Measurements from ENCODE around the gene CCDC81. TPM values are rescaled to one million over a fixed set of nuclear protein-coding genes. Genes with fewer than 3 reads are reported as not detected.

The CCDC81 gene
- total RNA-seq, 1 experiment from 2014 or later: 1.2 TPM

DNA sequence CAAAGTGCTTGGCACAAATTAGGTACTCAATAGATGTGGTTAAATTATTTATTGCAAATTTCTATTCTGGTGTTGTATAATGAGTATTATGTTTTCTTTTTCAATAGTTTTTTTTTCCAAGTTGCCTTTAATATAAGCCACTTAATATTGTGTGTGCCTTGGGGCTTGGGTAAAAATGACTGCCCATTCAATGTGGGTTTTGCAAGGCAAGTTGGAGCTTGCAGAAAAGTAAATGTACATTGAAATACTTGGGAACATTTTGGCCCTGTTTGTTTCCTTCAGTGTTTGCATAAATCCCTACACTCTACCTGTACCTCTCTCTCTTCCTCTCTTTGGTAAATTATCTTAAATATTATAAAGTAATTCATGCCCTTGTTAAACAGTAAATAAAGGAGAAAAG lies 2.1 kb upstream of the CCDC81 start:
- Histone ChIP-seq H3K27me3 (no peaks in the 10 kb centered on the region), H3K36me3 (no peaks in the 10 kb centered on the region), H3K27ac (no peak overlapping the region), H3K4me1 (no peaks in the 10 kb centered on the region), H3K9me3 (replicated peaks) (no peaks in the 10 kb centered on the region), H3K4me3 (no peak overlapping the region)
- DNase-seq: no peak

DNA sequence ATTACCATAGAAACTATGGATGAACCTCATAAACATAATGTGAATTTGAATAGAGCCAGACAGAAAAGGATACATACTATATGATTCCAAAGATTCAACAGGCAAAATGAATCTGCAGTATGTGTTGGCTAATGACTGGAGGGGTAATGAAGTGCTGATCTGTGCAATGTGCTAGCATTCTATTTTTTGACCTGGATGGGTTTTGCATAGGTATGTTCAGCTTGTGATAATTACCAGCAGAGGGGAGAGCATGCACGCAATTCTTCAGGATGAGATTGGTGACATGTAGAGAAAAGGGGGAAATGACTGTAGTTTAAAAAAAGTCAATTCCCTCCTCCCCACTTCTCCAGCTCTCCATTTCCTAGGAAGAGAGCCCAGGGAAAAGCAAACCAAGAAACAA lies 618 bp upstream of the CCDC81 start:
- no peaks in the 10 kb centered on the region for H3K9me3 ChIP-seq (replicated peaks)
- H3K27me3 ChIP-seq: no peaks in the 10 kb centered on the region
- no peak for DNase-seq
- no peaks in the 10 kb centered on the region for H3K4me1 ChIP-seq
- H3K4me3 ChIP-seq: no peak overlapping the region
- H3K36me3 ChIP-seq: no peaks in the 10 kb centered on the region
- H3K27ac ChIP-seq: no peak overlapping the region

DNA sequence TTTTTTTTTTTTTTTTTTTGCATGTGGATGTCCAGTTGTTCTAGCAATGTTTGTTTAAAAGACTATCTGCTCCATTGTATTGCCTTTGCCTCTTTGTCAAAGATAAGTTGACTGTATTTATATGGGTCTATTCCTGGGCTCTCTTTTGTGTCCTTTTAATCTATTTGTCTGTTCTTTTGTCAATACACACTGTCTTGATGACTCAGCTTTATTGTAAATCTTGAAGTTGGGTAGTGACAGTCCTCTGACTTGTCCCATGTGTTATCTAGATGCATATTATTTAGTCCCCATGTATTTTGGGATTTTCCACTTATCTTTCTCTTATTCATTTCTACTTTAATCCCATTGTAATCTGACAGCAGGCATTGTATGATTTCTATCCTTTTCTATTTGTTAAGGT lies 3.3 kb downstream of the CCDC81 start:
- no peak for DNase-seq
- no peaks in the 10 kb centered on the region for H3K27me3 ChIP-seq

GRCh38 chr11:86380295-86381059 lies 5.8 kb downstream of the CCDC81 start:
- Histone ChIP-seq H3K4me3 (no peak overlapping the region), H3K27me3 (no peaks in the 10 kb centered on the region), H3K36me3 (no peaks in the 10 kb centered on the region), H3K4me1 (no peaks in the 10 kb centered on the region; the same call in 1 of the 2 replicates), H3K9me3 (replicated peaks) (0 out of 2 replicates have a peak, but pooled peaks cover 6% of the 10 kb centered on the region), H3K27ac (no peak overlapping the region)
- no peak for DNase-seq

More for the DNA sequence above, 3.3 kb downstream of the CCDC81 start:
- H3K9me3 ChIP-seq (replicated peaks): 0 out of 2 replicates have a peak, but pooled peaks cover 6% of the 10 kb centered on the region
- H3K4me3 ChIP-seq: no peak overlapping the region
- no peaks in the 10 kb centered on the region for H3K4me1 ChIP-seq
- no peak overlapping the region for H3K27ac ChIP-seq
- no peaks in the 10 kb centered on the region for H3K36me3 ChIP-seq

DNA sequence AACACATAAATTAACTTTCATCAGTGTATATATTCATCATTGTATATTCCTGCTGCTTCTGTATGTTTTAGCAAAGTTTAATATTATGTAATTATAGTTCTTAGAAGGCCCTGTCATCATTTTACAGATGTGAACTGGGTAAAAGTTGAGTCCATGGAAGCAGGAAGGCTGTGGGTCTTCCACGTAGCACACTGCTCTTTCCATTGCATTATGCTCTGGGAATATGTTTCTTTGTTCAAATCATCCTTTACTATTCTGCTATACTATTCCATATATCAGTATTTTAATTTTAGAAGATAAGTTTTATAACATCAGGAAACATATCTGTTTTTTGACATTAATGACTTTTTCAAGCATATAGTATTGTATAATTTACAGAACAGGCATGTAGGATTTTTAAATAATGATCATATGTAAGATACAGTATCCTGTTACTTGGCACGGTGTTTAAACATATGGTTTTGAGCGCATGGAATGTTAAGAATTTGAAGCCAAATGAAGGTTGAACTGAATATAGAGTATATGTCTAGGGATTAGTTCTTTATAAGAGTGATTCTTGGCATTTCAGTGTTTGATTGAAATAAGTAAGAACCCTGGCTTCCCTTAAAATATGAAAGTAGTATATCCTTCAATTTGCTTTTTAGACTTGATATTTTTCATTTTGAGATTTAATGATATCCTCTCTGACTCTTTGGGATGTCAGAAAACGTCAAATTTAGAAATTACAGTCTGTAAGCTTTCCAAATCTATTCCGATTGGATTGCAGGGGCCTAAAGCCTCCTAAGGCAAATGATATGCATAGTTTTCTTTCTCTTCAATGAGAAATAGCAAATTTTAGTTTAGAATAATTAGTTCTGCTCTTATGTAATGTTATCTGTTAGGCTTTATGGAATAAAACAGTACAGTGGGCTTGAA lies 8.6 kb downstream of the CCDC81 start:
- H3K27ac ChIP-seq: no peak overlapping the region
- DNase-seq: peak in 1 of 2 experiments; percentile 14
- H3K27me3 ChIP-seq: no peaks in the 10 kb centered on the region
- no peaks in the 10 kb centered on the region; the same call in 1 of the 2 replicates for H3K4me1 ChIP-seq
- 0 out of 2 replicates have a peak, but pooled peaks cover 6% of the 10 kb centered on the region for H3K9me3 ChIP-seq (replicated peaks)
- H3K36me3 ChIP-seq: no peaks in the 10 kb centered on the region
- no peak overlapping the region for H3K4me3 ChIP-seq

GRCh38 chr11:86386283-86386682 lies 11.6 kb downstream of the CCDC81 start:
- H3K27me3 ChIP-seq: no peaks in the 10 kb centered on the region
- H3K4me3 ChIP-seq: no peak overlapping the region
- 0 out of 2 replicates have a peak, but pooled peaks cover 6% of the 10 kb centered on the region for H3K9me3 ChIP-seq (replicated peaks)
- H3K36me3 ChIP-seq: no peaks in the 10 kb centered on the region
- DNase-seq: no peak
- H3K4me1 ChIP-seq: no peaks in the 10 kb centered on the region; the same call in 1 of the 2 replicates
- no peak overlapping the region for H3K27ac ChIP-seq

DNA sequence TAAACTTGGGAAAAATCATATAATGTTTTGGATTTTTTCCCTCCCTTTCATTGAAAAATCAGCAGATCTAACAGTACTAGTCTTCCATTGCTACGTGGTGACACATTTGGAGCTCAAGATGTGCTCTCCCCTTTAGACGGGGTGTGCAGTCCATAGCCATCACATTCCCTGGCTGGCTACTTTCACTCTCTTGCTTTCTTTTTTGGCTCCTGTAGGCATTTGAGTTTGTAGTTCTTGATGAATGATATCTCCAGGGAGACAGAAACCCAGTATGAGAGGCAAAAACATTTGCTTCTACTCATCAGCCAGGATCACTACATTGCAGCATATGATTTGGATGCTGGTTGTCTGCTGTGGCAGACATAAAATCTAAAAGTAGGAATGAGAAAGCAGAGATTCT lies 12.1 kb downstream of the CCDC81 start:
- H3K27ac ChIP-seq: no peak overlapping the region
- H3K36me3 ChIP-seq: no peaks in the 10 kb centered on the region
- no peak overlapping the region for H3K4me3 ChIP-seq
- H3K9me3 ChIP-seq (replicated peaks): 0 out of 2 replicates have a peak, but pooled peaks cover 4% of the 10 kb centered on the region
- DNase-seq: no peak
- H3K4me1 ChIP-seq: no peaks in the 10 kb centered on the region; the same call in 1 of the 2 replicates
- no peaks in the 10 kb centered on the region for H3K27me3 ChIP-seq

DNA sequence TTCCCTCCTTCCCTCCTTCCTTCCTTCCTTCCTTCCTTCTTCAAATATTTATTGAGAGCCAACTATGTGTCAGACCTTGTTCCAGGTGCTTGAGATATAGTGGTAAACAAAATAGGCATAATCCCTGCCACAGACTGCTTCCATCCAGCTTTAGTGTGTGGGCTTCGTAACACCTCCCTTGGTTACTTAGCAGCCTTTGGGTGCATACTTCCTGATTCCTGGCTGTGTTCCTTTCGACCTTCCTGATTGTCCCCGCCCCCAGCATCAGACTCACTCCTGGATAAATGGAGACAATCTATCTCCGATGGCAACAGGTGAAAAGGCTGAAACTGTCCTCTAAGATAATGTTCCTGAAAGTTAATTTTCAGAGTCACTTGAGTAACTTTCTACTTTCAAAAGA lies 13.5 kb downstream of the CCDC81 start:
- H3K27me3 ChIP-seq: no peaks in the 10 kb centered on the region
- H3K27ac ChIP-seq: no peak overlapping the region
- H3K4me3 ChIP-seq: no peak overlapping the region
- H3K4me1 ChIP-seq: no peaks in the 10 kb centered on the region; the same call in 1 of the 2 replicates
- no peaks in the 10 kb centered on the region for H3K9me3 ChIP-seq (replicated peaks)
- no peaks in the 10 kb centered on the region for H3K36me3 ChIP-seq
- no peak for DNase-seq

GRCh38 chr11:86390487-86390886 lies 15.8 kb downstream of the CCDC81 start:
- Histone ChIP-seq H3K36me3 (no peaks in the 10 kb centered on the region), H3K27me3 (no peaks in the 10 kb centered on the region), H3K4me1 (no peaks in the 10 kb centered on the region), H3K4me3 (no peak overlapping the region), H3K27ac (no peak overlapping the region), H3K9me3 (replicated peaks) (no peaks in the 10 kb centered on the region)
- no peak for DNase-seq

DNA sequence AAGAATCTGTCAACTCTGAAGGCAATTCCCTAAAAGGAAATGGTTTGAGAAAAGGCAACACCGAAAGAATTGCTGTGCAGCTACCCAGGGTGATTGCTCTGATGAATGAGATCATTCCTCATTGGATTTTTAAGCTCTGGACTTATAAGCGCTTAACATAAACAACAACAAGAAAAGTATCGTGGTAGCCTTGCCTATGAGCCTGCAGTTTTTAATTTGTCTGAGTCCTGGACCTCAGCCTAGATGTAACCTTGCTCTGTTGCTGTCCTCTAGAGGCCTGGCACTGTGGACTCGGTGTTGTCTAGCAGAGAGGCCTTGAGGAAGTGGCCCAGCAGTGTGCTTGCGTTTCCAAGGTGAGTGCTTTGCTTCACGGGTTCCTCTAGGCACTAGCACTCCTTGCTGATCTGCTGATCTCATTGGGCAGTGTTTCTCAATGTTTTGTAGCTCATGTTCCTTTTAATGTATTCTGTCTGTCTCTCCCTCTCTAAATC lies 20.4 kb downstream of the CCDC81 start:
- H3K27me3 ChIP-seq: no peaks in the 10 kb centered on the region
- no peak overlapping the region for H3K27ac ChIP-seq
- no peak overlapping the region for H3K4me3 ChIP-seq
- no peaks in the 10 kb centered on the region for H3K9me3 ChIP-seq (replicated peaks)
- no peak for DNase-seq
- no peaks in the 10 kb centered on the region for H3K4me1 ChIP-seq
- no peaks in the 10 kb centered on the region for H3K36me3 ChIP-seq

DNA sequence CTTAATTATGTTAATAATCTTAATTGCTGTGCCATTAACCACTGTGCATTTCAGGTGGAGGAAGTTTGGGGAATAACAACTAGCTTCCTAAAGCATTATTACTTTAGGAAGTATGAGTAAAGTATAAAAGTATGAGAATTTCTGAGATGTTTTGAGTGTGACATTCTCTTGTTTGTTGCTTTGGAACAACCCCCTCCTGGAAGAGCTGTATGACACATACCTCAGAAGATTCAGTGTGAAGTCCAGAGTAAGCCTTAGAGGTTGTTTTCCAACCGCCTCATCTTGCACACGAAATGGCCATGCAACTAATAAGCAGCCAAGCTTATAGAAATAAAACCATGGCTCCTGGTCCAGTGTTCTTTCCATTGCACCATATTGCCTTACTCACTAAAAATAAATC lies 21.7 kb downstream of the CCDC81 start:
- no peak for DNase-seq
- no peak overlapping the region for H3K27ac ChIP-seq

GRCh38 chr11:86397351-86397750 lies 22.7 kb downstream of the CCDC81 start:
- H3K4me1 ChIP-seq: no peaks in the 10 kb centered on the region
- no peaks in the 10 kb centered on the region for H3K27me3 ChIP-seq
- H3K4me3 ChIP-seq: no peak overlapping the region
- DNase-seq: no peak
- H3K36me3 ChIP-seq: no peaks in the 10 kb centered on the region
- no peaks in the 10 kb centered on the region for H3K9me3 ChIP-seq (replicated peaks)
- H3K27ac ChIP-seq: no peak overlapping the region

More for the DNA sequence above, 21.7 kb downstream of the CCDC81 start:
- Histone ChIP-seq H3K4me1 (no peaks in the 10 kb centered on the region), H3K36me3 (no peaks in the 10 kb centered on the region), H3K9me3 (replicated peaks) (no peaks in the 10 kb centered on the region), H3K4me3 (no peak overlapping the region), H3K27me3 (no peaks in the 10 kb centered on the region)

- DNase-seq: no peak
- Histone ChIP-seq H3K36me3 (no peaks in the 10 kb centered on the region), H3K4me1 (no peaks in the 10 kb centered on the region), H3K27ac (no peak overlapping the region), H3K4me3 (no peak overlapping the region), H3K9me3 (replicated peaks) (no peaks in the 10 kb centered on the region), H3K27me3 (no peaks in the 10 kb centered on the region)
Measured at GRCh38 chr11:86398106-86398505, 23.4 kb downstream of the CCDC81 start.

GRCh38 chr11:86403458-86403857 lies 28.8 kb downstream of the CCDC81 start:
- H3K27me3 ChIP-seq: no peaks in the 10 kb centered on the region
- H3K27ac ChIP-seq: no peak overlapping the region
- no peaks in the 10 kb centered on the region for H3K9me3 ChIP-seq (replicated peaks)
- no peaks in the 10 kb centered on the region for H3K36me3 ChIP-seq
- H3K4me3 ChIP-seq: no peak overlapping the region
- DNase-seq: no peak
- H3K4me1 ChIP-seq: no peaks in the 10 kb centered on the region

DNA sequence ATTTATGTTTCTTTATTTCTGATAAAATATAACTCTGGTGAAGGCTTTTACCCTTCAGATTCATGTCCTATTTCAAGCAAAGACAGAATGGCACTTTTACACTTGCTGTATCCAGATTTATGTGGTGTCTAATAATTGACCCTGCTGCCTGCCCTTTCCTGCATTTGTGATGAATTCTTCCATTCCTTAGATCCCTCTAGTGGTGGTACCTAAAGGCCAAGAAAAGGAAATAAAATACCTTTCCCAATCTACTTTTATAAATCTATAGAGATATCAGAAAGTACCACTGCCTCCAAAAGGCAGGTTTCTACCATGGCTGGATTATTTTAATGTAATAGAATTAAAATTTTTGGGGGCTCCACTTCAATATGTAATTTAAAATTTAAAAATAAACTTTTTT lies 34.2 kb downstream of the CCDC81 start:
- DNase-seq: no peak
- no peak overlapping the region for H3K27ac ChIP-seq
- no peaks in the 10 kb centered on the region for H3K27me3 ChIP-seq
- no peak overlapping the region for H3K4me3 ChIP-seq
- H3K36me3 ChIP-seq: no peaks in the 10 kb centered on the region
- H3K4me1 ChIP-seq: no peaks in the 10 kb centered on the region
- no peaks in the 10 kb centered on the region for H3K9me3 ChIP-seq (replicated peaks)
